Fibroblast of lung (primary cell): ENCODE data around the gene NACC1.

Source experiments
- CTCF ChIP-seq, 2 donors: IDR thresholded peaks in 1 of 2; conservative IDR thresholded peaks in 1 of 2; 1 replicate in 1 of 2; 2 replicates in 1 of 2; pipeline ENCODE4 v1.5.1; 2011 to 2012; ENCODE audit warnings: low read length in 2 of 2, control low read depth in 1 of 2, inconsistent platforms in 1 of 2, low read depth in 1 of 2, mild to moderate bottlenecking in 1 of 2
- EZH2 ChIP-seq: IDR thresholded peaks from 2 replicates; pipeline ENCODE4 v1.5.1; 2012; ENCODE audit warnings: low read length, control low read depth, mild to moderate bottlenecking; ENCODE audit errors: missing control alignments

DNA sequence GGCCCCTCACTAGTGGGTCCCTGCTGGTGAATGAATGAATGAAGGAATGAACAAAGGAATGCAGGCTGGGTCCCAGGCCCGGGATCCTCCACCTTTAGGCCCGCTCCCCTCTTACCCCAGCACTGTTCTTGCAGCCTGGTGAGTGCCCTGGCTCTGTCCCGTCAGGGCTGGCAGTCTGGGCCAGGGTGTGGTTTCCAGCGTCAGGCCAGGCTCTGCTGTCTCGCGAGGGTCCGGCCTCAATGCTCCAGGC lies 15.7 kb upstream of the NACC1 start:
- TF ChIP-seq CTCF (conservative IDR thresholded peaks at IDR 0.05 in 1 of 2, IDR thresholded peaks at IDR 0.05 in 1 of 2; ENCODE audit: low read depth in 1 of 2, low read length in 2 of 2) (no peak), EZH2 (no peak)
